GM19463 (cell line): ENCODE data around the gene PON3.

Experiments used
- ATAC-seq: cut with Tn5 transposase; IDR thresholded peaks from one replicate; pipeline ENCODE4 v1.9.1; 2021; ENCODE audit warnings: mild to moderate bottlenecking, moderate library complexity; ENCODE audit not compliant: unreplicated experiment

The PON3 gene

DNA sequence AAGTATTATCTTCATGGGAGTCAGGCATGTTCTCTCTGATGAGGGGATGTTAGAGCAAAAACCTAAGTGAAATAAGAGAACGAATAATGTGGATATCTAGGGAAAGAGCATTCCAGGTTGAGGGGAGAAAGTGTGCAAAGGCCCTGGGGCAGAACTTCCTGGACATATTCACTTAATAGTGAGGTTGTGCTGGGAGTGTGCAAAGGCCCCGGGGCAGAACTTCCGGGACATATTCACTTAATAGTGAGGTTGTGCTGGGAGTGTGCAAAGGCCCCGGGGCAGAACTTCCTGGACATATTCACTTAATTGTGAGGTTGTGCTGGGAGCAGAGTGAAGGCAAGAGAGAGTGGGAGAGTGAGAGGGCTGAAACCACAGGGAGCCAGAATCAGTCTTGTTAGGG is 83.6 kb downstream of the PON3 start:
- no peak for ATAC-seq

DNA sequence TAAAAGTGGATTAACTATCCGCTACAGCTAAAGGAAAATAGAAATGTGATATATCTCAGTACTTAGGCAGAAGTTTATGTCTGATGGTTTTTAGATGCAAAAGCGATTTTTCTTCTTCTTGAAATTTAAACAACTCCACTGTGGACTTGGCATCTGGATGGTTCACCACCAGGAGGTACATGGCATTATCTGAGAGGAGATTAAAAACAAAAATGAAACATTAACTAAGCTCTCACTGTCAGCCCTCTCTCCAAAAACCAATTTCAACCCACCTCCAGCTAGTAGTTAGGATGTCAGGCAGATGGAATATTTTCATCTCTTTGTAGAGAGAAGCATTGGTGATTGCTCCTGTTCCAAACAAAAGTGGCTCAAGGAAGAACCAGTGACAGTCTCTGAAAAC is 84.8 kb downstream of the PON3 start:
- ATAC-seq = no peak

DNA sequence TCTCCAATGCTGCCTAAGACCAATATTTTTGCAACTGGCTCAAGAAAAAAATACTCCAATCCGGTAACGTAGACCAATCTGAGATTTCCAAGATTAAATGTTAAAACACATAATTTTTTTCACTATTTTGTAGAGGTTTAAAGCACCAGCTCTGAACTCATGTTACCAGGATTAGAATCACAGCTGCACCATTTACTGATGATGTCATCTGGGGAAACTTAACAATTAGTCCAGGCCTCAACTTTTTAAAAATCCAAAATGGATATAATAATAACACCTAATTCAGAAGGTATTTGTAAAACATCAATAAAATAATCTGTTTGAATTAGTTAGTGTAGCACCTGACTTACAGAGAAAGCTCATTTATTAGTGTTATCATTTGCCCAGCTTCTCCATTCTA is 86.2 kb downstream of the PON3 start:
- no peak for ATAC-seq
